Suprapubic skin (tissue), 4 donors: ENCODE results near the gene ZNF8. TPM values are rescaled to one million over a fixed set of nuclear protein-coding genes. Genes with fewer than 3 reads are reported as not detected.
A peak's percentile ranks its signal among the peaks of the same experiment; 100 is the strongest.

Source experiments
- DNase-seq, 2 donors: peaks; one replicate each; pipeline ENCODE4 v3.0.0-alpha.2; 2019; ENCODE audit warnings: low spot score in 2 of 2
- H3K27ac ChIP-seq: fragments of 200-600 bp; sonication (generic); one replicate; pipeline ENCODE4 v1.5.1; 2019
- H3K27me3 ChIP-seq: fragments of 200-600 bp; sonication (generic); one replicate; pipeline ENCODE4 v1.5.1; 2019
- H3K36me3 ChIP-seq: fragments of 200-600 bp; sonication (generic); one replicate; pipeline ENCODE4 v1.5.1; 2019
- H3K4me1 ChIP-seq: fragments of 200-600 bp; sonication (generic); one replicate; pipeline ENCODE4 v1.5.1; 2019
- H3K4me3 ChIP-seq: fragments of 200-600 bp; sonication (generic); one replicate; pipeline ENCODE4 v1.5.1; 2019; ENCODE audit warnings: mild to moderate bottlenecking
- H3K9me3 ChIP-seq: fragments of 200-600 bp; sonication (generic); one replicate; pipeline ENCODE4 v1.5.1; 2019
- EP300 ChIP-seq: sonication (generic); formaldehyde crosslinking; IDR thresholded peaks from one replicate; pipeline ENCODE4 v1.6.1; 2017; ENCODE audit warnings: antibody characterized with exemption
- POLR2A ChIP-seq, 2 donors: fragments of 450-650 bp; IDR thresholded peaks; one replicate each; pipeline ENCODE4 v1.6.1; 2017; ENCODE audit warnings: antibody characterized with exemption in 2 of 2, mild to moderate bottlenecking in 2 of 2, moderate library complexity in 2 of 2
- POLR2AphosphoS5 ChIP-seq, 3 donors: sonication (generic); formaldehyde crosslinking; IDR thresholded peaks; one replicate each; pipeline ENCODE4 v1.6.1; 2017; ENCODE audit warnings: antibody characterized with exemption in 3 of 3
- WGBS: methylation state at CpG from one replicate; pipeline ENCODE4 v1.1.5; 2018; 5-methylcytosine and 5-hydroxymethylcytosine counted together
- total RNA-seq, 4 donors: library from RNA; depleted of rRNA; stranded (reverse); fragments of >200 nt; gene quantifications; one replicate each; pipeline ENCODE4 v1.1.0, GENCODE V29; 2016
- TF ChIP-seq, protein P1 (sequence below), 2 donors: fragments of 200-600 bp in 1 of 2; fragments of 450-650 bp in 1 of 2; sonication (generic) in 1 of 2; IDR thresholded peaks; one replicate each; pipeline ENCODE4 v1.5.1; 2016 to 2019; ENCODE audit warnings: antibody characterized with exemption in 2 of 2, mild to moderate bottlenecking in 1 of 2, moderate library complexity in 1 of 2

The ZNF8 gene
- total RNA-seq, 4 donors from 2014 or later = 8.3 to 15.6 (median 8.7) TPM

GRCh38 chr19:58265100-58265499 lies 13.7 kb upstream of the ZNF8 start:
- 96% methylated on average over 3 of the region's 3 CpGs for WGBS
- H3K36me3 ChIP-seq = peaks cover 68% of the 10 kb centered on the region
- no peak for DNase-seq
- peaks cover 88% of the 10 kb centered on the region for H3K9me3 ChIP-seq
- H3K27ac ChIP-seq = no peak overlapping the region
- H3K27me3 ChIP-seq = no peaks in the 10 kb centered on the region
- no peak for TF ChIP-seq POLR2A (IDR thresholded peaks at IDR 0.05)
- H3K4me3 ChIP-seq = no peak overlapping the region
- no peaks in the 10 kb centered on the region for H3K4me1 ChIP-seq

- Histone ChIP-seq H3K36me3 (peaks cover 54% of the 10 kb centered on the region), H3K9me3 (peaks cover 79% of the 10 kb centered on the region), H3K27ac (no peak overlapping the region), H3K27me3 (no peaks in the 10 kb centered on the region), H3K4me3 (no peak overlapping the region), H3K4me1 (no peaks in the 10 kb centered on the region)
- WGBS = 90% methylated on average over 3 of the region's 3 CpGs
- no peak for DNase-seq
- TF ChIP-seq POLR2A (IDR thresholded peaks at IDR 0.05) = no peak
- TF ChIP-seq EP300 = no peak
- TF ChIP-seq POLR2AphosphoS5 (IDR thresholded peaks at IDR 0.05) = no peak
- TF ChIP-seq, protein P1, sequence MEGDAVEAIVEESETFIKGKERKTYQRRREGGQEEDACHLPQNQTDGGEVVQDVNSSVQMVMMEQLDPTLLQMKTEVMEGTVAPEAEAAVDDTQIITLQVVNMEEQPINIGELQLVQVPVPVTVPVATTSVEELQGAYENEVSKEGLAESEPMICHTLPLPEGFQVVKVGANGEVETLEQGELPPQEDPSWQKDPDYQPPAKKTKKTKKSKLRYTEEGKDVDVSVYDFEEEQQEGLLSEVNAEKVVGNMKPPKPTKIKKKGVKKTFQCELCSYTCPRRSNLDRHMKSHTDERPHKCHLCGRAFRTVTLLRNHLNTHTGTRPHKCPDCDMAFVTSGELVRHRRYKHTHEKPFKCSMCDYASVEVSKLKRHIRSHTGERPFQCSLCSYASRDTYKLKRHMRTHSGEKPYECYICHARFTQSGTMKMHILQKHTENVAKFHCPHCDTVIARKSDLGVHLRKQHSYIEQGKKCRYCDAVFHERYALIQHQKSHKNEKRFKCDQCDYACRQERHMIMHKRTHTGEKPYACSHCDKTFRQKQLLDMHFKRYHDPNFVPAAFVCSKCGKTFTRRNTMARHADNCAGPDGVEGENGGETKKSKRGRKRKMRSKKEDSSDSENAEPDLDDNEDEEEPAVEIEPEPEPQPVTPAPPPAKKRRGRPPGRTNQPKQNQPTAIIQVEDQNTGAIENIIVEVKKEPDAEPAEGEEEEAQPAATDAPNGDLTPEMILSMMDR (IDR thresholded peaks at IDR 0.05) = no peak
These were observed 10.4 kb upstream of the ZNF8 start for GRCh38 chr19:58268344-58268743.

GRCh38 chr19:58274771-58275201 lies 4.0 kb upstream of the ZNF8 start:
- peaks cover 17% of the 10 kb centered on the region for H3K4me1 ChIP-seq
- no peak overlapping the region for H3K27ac ChIP-seq
- H3K27me3 ChIP-seq = no peaks in the 10 kb centered on the region
- H3K36me3 ChIP-seq = peaks cover 41% of the 10 kb centered on the region
- H3K4me3 ChIP-seq = no peak overlapping the region
- peaks cover 38% of the 10 kb centered on the region for H3K9me3 ChIP-seq
- WGBS = 90% methylated on average over 2 of the region's 2 CpGs
- TF ChIP-seq EP300 (no peak), POLR2A (IDR thresholded peaks at IDR 0.05) (no peak), POLR2AphosphoS5 (IDR thresholded peaks at IDR 0.05) (no peak)
- TF ChIP-seq, protein P1 (IDR thresholded peaks at IDR 0.05) = no peak
- no peak for DNase-seq

DNA sequence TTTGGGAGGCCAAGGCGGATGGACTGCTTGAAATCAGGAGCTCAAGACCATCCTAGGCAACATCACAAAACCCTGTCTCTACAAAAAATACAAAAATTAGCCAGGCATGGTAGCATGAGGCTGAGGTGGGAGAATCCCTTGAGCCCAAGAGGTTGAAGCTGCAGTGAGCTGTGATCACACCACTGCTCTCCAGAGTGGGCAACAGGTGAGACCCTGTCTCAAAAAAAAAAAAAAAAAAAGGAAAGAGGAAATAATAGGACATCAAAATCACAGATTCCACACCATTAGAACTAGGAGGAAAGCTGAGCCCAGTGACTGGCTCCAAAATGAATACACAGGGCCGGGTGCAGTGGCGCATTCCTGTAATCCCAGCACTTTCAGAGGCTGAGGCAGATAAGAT lies 3.2 kb upstream of the ZNF8 start:
- TF ChIP-seq EP300 = no peak
- TF ChIP-seq POLR2AphosphoS5 (IDR thresholded peaks at IDR 0.05) = no peak
- TF ChIP-seq POLR2A (IDR thresholded peaks at IDR 0.05) = no peak
- TF ChIP-seq, protein P1 (IDR thresholded peaks at IDR 0.05) = no peak
- no peak for DNase-seq
- no peaks in the 10 kb centered on the region for H3K27me3 ChIP-seq
- no peak overlapping the region for H3K4me3 ChIP-seq
- 94% methylated on average over 3 of the region's 3 CpGs for WGBS
- H3K27ac ChIP-seq = no peak overlapping the region
- H3K4me1 ChIP-seq = peaks cover 22% of the 10 kb centered on the region
- H3K36me3 ChIP-seq = peaks cover 41% of the 10 kb centered on the region
- H3K9me3 ChIP-seq = peaks cover 33% of the 10 kb centered on the region

- no peaks in the 10 kb centered on the region for H3K27me3 ChIP-seq
- H3K9me3 ChIP-seq = peaks cover 22% of the 10 kb centered on the region
- peak overlapping the region; percentile 67 for H3K4me3 ChIP-seq
- H3K36me3 ChIP-seq = peaks cover 32% of the 10 kb centered on the region
- no peak overlapping the region for H3K27ac ChIP-seq
- 93% methylated on average over 5 of the region's 7 CpGs for WGBS
- no peak for DNase-seq
- peaks cover 22% of the 10 kb centered on the region for H3K4me1 ChIP-seq
- TF ChIP-seq EP300 (no peak), POLR2A (IDR thresholded peaks at IDR 0.05) (no peak), POLR2AphosphoS5 (IDR thresholded peaks at IDR 0.05) (no peak)
- TF ChIP-seq, protein P1 (IDR thresholded peaks at IDR 0.05) = no peak
These were observed 1.6 kb upstream of the ZNF8 start for GRCh38 chr19:58277197-58277596.
